Measurements from ENCODE around the gene ZNF366.

DNA sequence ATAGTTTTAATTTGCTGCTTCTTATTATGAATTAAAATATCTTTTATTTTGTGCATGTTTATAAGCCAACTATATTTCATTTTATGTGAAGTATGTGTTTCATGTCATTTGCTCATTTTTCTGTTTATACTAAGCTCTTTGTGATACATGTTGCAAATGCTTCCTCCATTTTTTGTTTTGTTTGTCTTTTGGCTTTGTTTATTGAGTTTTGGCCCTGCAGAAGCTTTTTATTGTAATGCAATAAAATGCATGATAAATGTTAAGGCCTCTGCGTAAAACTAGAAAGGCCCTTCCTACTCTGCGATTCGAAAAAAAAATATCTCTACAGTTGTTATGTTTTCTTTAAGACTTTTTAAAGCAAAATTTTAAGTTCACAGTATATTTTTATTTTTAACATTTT lies 9.4 kb downstream of the ZNF366 start:
- no peak for TF ChIP-seq EP300 (IDR thresholded peaks at IDR 0.05)
- TF ChIP-seq POLR2A (IDR thresholded peaks at IDR 0.05): no peak

Data from stomach (tissue), 4 donors.